ENCODE measurements around the gene RAB35.

DNA sequence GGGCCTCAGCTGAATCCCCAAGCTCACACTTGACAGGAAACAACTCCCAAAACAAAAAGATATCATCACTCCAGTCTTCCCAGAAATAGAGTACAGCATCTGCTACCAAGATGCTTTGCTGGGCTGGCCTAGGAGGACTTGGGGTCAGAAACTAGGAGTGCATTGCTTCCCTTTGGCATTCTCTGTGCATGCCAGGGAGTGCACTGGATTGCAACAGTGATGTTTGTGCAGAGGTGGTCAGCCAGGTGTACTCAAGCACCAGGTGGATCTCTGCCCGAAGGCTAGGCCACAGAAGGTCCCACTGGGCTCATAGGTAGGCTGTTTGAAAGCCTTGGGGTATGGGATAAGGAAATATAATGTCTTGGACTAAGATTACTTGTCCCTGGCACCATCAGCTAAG lies 51.1 kb downstream of the RAB35 start:
- TF ChIP-seq, protein P1, sequence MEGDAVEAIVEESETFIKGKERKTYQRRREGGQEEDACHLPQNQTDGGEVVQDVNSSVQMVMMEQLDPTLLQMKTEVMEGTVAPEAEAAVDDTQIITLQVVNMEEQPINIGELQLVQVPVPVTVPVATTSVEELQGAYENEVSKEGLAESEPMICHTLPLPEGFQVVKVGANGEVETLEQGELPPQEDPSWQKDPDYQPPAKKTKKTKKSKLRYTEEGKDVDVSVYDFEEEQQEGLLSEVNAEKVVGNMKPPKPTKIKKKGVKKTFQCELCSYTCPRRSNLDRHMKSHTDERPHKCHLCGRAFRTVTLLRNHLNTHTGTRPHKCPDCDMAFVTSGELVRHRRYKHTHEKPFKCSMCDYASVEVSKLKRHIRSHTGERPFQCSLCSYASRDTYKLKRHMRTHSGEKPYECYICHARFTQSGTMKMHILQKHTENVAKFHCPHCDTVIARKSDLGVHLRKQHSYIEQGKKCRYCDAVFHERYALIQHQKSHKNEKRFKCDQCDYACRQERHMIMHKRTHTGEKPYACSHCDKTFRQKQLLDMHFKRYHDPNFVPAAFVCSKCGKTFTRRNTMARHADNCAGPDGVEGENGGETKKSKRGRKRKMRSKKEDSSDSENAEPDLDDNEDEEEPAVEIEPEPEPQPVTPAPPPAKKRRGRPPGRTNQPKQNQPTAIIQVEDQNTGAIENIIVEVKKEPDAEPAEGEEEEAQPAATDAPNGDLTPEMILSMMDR (IDR thresholded peaks at IDR 0.05; ENCODE audit: insufficient read depth, low read length), result no peak
- TF ChIP-seq SPI1 (IDR thresholded peaks at IDR 0.05; ENCODE audit: borderline replicate concordance, low read depth), result no peak
- no peak for TF ChIP-seq REST (IDR thresholded peaks at IDR 0.05; ENCODE audit: insufficient replicate concordance, low read depth)
- no peak for TF ChIP-seq POLR2AphosphoS5 (IDR thresholded peaks at IDR 0.05; ENCODE audit: low read depth)
- no peak for TF ChIP-seq GABPA (IDR thresholded peaks at IDR 0.05; ENCODE audit: low read depth)

Measured in HL-60 (cell line).